GM12864 (cell line): ENCODE data around the gene ENPP6.

Experiments used
- DNase-seq: peaks from one replicate; pipeline ENCODE4 v3.0.0-alpha.2; 2011; ENCODE audit warnings: low read depth
- H3K4me3 ChIP-seq: 2 replicates; pipeline ENCODE4 v1.5.1; 2011; ENCODE audit warnings: mild to moderate bottlenecking, low read depth, low read length, control low read depth
- TF ChIP-seq, protein P1 (sequence below): IDR thresholded peaks from 2 replicates; pipeline ENCODE4 v1.5.1; 2011; ENCODE audit warnings: low read depth, mild to moderate bottlenecking, moderate library complexity, low read length, control low read depth, inconsistent platforms; ENCODE audit errors: missing control alignments

The ENPP6 gene

DNA sequence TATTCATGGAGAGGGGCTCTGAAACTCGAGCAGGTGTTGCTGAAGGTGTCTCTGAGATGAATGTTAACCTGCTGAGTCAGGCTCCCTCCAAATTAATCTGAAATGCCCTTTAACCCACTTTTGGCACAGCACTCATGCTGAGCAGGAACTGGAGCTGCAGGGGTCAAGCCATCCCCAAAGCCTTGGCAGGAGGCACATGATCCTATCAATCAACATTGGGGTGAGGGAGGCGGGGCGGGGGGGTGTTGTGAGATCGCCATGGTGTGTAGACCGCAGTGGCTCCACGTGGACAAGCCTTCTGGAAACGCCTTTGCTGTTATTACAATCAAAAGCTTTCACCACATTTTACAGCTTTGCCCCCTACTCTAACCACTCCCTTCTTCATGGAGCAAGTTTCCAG is 16.5 kb downstream of the ENPP6 start:
- TF ChIP-seq, protein P1, sequence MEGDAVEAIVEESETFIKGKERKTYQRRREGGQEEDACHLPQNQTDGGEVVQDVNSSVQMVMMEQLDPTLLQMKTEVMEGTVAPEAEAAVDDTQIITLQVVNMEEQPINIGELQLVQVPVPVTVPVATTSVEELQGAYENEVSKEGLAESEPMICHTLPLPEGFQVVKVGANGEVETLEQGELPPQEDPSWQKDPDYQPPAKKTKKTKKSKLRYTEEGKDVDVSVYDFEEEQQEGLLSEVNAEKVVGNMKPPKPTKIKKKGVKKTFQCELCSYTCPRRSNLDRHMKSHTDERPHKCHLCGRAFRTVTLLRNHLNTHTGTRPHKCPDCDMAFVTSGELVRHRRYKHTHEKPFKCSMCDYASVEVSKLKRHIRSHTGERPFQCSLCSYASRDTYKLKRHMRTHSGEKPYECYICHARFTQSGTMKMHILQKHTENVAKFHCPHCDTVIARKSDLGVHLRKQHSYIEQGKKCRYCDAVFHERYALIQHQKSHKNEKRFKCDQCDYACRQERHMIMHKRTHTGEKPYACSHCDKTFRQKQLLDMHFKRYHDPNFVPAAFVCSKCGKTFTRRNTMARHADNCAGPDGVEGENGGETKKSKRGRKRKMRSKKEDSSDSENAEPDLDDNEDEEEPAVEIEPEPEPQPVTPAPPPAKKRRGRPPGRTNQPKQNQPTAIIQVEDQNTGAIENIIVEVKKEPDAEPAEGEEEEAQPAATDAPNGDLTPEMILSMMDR = no peak
- H3K4me3 ChIP-seq = no peak overlapping the region
- no peak for DNase-seq

DNA sequence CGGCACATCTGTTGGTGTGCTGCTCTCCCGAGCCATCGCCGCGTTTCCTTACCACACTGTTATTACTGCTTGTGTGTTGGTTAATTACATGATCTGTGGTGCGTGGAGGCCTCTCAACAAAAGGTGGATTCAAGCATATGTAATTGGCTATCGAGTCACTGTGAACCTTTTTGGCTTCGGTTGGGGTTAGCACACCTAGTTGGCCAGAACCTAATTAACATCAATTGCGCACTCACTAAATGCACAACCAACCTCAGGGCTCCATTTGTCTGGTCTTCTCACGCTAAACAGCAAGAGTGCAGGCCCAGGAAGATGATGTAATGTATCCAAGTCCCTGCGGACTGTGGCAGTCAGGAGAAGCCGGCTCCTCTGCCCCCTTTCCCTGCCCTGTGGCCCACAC is 17.4 kb downstream of the ENPP6 start:
- no peak overlapping the region for H3K4me3 ChIP-seq
- TF ChIP-seq, protein P1 = no peak
- no peak for DNase-seq

DNA sequence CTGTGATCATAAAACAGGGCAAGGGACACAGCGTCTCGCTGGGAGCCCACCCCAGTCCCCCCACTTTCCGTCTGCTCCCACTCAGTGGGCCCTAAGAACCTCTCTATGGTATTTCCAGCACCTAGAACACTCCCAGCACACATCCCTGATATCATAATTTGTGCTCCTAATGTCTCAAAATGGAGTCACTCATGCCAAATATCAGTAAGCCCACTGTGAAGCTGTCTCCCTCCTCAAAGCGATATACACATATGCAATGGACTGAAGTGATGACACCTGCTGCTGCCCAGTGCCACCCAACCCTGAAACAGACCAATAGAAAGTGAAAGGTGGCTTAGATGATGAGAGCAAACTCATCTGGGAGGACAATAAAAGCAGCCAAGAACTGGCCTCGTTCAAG is 17.9 kb downstream of the ENPP6 start:
- H3K4me3 ChIP-seq = no peak overlapping the region
- DNase-seq = no peak
- TF ChIP-seq, protein P1 = no peak

DNA sequence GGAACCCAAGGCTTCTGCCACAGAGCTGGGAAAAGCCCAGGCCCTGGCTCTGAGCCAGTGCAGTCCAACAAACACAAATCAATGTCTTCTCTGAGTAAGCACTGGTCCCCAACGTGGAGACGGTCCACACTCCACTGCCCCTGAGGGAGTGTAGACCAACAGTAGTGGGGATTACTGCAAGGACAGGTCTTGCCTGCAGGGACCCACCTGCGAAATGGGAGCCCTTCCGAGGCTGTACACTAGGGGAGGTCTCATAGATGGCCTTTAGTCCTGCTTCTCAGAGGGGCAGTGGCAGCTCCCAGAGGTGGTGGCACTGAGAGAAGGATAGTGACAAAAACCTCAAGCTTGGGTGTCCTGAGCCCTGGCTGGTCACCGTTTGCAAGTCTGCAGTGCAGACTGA is 19.5 kb downstream of the ENPP6 start:
- DNase-seq = no peak
- H3K4me3 ChIP-seq = no peak overlapping the region
- TF ChIP-seq, protein P1 = no peak

DNA sequence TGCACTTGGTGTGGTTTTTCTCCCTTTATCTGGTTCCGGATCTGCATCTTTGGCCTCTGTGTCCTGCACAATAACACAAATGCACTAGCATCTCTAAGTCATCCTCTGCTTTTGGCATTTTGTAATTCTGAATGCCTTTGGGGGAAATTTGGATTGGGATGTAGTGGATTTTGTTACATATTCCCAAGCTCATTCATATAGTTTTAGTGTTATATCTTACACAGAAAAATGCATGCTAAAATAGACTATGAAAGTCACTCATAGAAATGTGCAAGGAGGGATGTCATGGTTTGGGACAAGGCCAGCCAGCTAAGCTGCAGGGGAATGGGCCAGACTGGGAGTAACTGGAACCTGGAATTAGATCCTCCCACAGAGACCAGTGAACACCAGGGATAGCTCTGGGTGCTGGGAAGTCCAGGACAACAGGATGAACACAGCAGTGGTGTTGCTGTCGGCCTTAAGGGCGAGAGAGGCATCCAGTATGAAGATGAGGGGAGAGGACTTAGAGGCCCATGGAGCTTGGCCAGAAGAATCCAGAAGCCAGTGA is 20.1 kb downstream of the ENPP6 start:
- DNase-seq = no peak
- TF ChIP-seq, protein P1 = no peak
- H3K4me3 ChIP-seq = no peak overlapping the region

DNA sequence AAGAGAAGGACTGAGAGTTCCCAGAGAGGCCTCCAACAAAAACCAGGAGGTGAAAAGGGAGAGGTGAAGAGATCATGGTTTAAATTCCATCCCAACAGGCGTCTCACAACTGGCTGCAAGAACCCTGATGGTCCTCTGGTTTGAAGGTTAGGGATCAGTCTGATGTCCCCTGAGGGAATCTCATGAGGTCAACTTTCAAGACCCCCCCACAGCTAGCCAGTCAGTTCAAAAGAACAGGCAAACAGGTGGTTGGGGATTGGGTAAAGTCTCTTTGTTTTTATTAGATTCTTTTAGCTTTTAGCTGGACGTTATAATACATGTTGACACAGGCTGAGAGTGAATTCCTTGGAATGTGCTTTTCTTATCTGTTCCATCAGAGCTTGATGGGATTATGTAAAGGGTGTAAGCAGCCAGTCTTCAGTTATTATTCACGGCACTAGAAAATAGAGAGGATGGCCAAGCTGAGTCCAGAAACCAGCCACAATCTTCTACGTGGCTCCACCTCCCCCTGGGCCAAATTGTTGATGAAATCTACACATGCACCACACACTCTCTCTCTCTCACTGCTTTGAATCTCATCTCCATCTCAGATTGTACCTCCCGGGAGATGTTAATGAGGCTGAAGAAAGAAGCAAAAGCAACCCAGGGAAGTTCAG is 20.8 kb downstream of the ENPP6 start:
- TF ChIP-seq, protein P1 = no peak
- no peak for DNase-seq
- H3K4me3 ChIP-seq = no peak overlapping the region
